ENCODE data around the gene LMO2. TPM values are rescaled to one million over a fixed set of nuclear protein-coding genes. Genes with fewer than 3 reads are reported as not detected.
"Not testable (repeated sequence)": the region's sequence is repeated elsewhere in the genome, so short reads cannot be mapped to it uniquely, and the experiment has no call there.

The LMO2 gene
- total RNA-seq, 4 donors from 2014 or later = 9.4 to 53.3 (median 25.8) TPM

DNA sequence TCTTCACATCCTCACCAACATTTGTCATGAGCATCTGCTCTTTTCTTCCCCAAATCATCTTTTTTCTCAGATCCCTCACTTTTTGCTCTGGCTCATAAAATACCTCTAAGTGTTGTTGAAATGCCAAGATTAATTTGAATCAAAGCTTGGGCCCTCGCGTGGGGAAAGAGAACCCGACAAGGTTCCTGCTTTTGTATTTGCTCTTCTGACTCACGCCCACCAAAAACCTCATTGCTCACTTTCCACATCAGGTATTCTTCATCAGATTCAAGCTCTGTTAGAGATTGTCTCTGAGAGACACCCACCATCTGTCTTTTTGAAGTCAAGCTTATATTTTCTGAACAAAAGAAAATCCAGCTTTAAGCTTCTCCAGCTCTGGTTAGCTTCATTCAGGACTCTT lies 64.7 kb downstream of the LMO2 start:
- no peak for DNase-seq (ENCODE audit: low spot score)
- no peak for ATAC-seq (ENCODE audit: low FRiP score)
- TF ChIP-seq, protein P1, sequence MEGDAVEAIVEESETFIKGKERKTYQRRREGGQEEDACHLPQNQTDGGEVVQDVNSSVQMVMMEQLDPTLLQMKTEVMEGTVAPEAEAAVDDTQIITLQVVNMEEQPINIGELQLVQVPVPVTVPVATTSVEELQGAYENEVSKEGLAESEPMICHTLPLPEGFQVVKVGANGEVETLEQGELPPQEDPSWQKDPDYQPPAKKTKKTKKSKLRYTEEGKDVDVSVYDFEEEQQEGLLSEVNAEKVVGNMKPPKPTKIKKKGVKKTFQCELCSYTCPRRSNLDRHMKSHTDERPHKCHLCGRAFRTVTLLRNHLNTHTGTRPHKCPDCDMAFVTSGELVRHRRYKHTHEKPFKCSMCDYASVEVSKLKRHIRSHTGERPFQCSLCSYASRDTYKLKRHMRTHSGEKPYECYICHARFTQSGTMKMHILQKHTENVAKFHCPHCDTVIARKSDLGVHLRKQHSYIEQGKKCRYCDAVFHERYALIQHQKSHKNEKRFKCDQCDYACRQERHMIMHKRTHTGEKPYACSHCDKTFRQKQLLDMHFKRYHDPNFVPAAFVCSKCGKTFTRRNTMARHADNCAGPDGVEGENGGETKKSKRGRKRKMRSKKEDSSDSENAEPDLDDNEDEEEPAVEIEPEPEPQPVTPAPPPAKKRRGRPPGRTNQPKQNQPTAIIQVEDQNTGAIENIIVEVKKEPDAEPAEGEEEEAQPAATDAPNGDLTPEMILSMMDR (IDR thresholded peaks at IDR 0.05) = no peak

DNA sequence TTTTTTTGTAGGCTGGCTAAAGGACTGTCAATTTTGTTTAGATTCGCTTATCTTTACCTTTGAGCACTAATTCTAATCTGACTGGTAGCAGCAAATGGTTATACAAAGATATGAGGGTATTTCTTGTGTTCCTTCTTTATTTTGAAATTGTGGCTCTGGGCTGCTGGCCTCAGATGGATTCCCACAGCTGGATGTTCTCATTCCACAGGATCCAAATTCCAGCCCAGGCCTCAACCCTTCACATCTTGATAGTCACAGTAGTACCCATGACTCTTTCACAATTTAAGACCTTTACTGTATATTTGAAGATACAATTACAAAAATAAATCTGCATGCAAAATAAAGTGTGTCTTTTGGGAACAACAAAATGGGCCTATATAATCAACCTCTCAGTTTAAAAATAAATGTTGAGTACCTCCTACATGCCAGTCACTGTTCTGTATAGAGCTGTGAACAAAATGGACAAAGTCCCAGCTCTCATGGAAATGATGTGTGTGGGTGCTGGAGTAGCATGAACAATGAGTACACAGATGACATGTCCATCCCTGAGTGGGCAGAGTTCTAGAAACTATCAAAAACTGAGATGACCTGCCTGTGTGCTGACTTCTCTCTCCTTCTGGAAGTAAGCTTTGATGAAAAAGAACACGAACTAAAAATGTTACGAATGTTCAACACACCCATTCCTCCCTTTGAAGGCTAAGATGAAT lies 65.9 kb downstream of the LMO2 start:
- DNase-seq (ENCODE audit: low spot score) (no peak), ATAC-seq (ENCODE audit: low FRiP score) (no peak)
- TF ChIP-seq, protein P1 (IDR thresholded peaks at IDR 0.05) = no peak

DNA sequence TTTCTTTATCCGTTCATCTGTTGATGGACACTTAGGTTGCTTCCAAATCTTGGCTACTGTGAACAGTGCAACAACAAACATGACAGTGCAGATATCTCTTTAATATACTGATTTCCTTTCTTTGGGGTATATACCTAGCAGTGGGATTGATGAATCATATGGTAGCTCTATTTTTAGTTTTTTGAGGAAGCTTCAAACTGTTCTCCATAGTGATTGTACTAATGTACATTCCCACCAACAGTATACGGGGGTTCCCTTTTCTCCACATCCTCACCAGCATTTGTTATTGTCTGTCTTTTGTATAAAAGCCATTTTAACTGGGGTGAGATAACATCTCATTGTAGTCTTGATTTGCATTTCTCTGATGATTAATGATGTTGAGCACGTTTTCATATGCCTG lies 68.9 kb downstream of the LMO2 start:
- not testable (repeated sequence) for ATAC-seq (ENCODE audit: low FRiP score); DNase-seq (ENCODE audit: low spot score)

DNA sequence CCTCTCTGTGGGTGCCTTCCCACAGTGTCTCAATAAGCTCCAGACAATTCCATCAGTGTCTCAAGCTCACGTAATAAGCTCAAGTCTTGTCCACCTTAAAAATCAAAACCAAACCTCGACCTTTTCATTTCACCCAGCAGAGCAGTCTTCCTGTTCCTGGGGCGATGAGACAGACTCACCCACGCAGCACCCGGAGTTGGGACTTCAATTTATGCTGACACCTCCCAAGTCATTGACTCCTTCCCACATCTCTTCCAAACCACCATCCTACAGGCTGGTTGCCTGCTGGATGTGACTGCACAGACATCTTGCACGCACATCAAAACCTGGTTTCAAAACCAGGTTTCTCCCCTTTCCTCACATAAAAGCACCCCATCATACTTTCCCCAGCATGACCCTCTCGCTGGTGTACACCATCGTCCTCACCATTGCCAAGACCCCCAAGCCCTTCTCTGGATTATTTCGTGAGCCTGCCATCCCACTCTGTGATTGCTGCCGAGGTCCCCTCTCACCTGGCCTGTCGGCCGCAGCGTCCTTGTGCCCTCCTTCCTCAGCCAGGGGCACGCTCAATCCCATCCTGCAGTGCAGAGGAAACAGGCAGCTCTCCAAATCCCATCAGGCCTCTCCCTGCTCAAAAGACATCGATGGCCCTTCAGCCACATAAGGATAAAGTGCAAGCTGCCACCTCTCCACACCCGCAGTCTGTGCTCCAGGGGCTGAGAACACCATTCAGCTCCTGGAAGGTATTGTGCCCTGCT lies 72.4 kb downstream of the LMO2 start:
- TF ChIP-seq, protein P1 (IDR thresholded peaks at IDR 0.05) = no peak
- ATAC-seq (ENCODE audit: low FRiP score) (no peak), DNase-seq (ENCODE audit: low spot score) (no peak)

Other genes starting within 250 kb of the LMO2 start
- gene C11orf91, start 191.2 kb downstream of the LMO2 start, total RNA-seq = not detected
- 100 to 1,000 TPM; 327 to 685 (median 490) TPM for gene CD59, start 155.7 kb downstream of the LMO2 start, total RNA-seq
- gene FBXO3, start 117.6 kb downstream of the LMO2 start, total RNA-seq = 10 to 100 TPM; 23.0 to 55.8 (median 30.8) TPM
- gene CAPRIN1, start 159.7 kb upstream of the LMO2 start, total RNA-seq = 100 to 1,000 TPM; 130 to 190 (median 141) TPM
- gene NAT10, start 213.6 kb upstream of the LMO2 start, total RNA-seq = 10 to 100 TPM; 26.5 to 52.7 (median 27.7) TPM

All from omental fat pad (tissue), 4 donors.